Measurements from ENCODE around the gene SAMD9.

GRCh38 chr7:93119191-93119905, 1.6 kb upstream of the SAMD9 start:
- no peak for TF ChIP-seq CTCF (IDR thresholded peaks at IDR 0.05; ENCODE audit: extremely low read depth in 1 of 2, insufficient read depth in 1 of 2, low read depth in 1 of 2, low read length in 2 of 2)
- TF ChIP-seq POLR2A (IDR thresholded peaks at IDR 0.05; ENCODE audit: low read depth, low read length): no peak
